ENCODE results near the gene TLL2.

GRCh38 chr10:96448558-96448957, 65.2 kb downstream of the TLL2 start:
- TF ChIP-seq CTCF (IDR thresholded peaks at IDR 0.05) (no peak), POLR2A (IDR thresholded peaks at IDR 0.05) (no peak)
